HepG2 (cell line): Measurements from ENCODE around the gene FAF1. TPM values are rescaled to one million over a fixed set of nuclear protein-coding genes. Genes with fewer than 3 reads are reported as not detected.

Experiments
- ATAC-seq: fragments of 200-7000 bp; cut with Tn5 transposase; 3 replicates; pipeline ENCODE4 v1.9.1; 2020; ENCODE audit warnings: mild to moderate bottlenecking, moderate library complexity
- BruUV-seq: library from RNA; stranded (reverse); fragments of 400-500 nt; replicated peaks from 2 replicates; lab custom pipeline; 2021; lab: Mats Ljungman, UMichigan
- CTCF ChIA-PET: fragments of 300-600 bp; formaldehyde crosslinking; extraction: SDS; loops from one replicate; lab custom pipeline; 2021; ENCODE audit warnings: low total read pairs, inconsistent platforms, low intra/inter-chr PET ratio; lab: Yijun Ruan, JAX
- POLR2A ChIA-PET: fragments of 350-600 bp; sonication (Branson Sonifier 250); formaldehyde crosslinking; loops from one replicate; lab custom pipeline; 2020; ENCODE audit warnings: antibody characterized with exemption, inconsistent platforms; lab: Yijun Ruan, JAX
- DNase-seq: peaks from one replicate; pipeline ENCODE4 v3.0.0-alpha.2; 2015; ENCODE audit warnings: low spot score
- FAIRE-seq: peaks from 3 replicates; lab custom pipeline; 2011; peaks lifted over from hg19 to GRCh38; lab: Jason Lieb, UNC
- H2AFZ ChIP-seq: one replicate; pipeline ENCODE4 v1.6.1; 2011; ENCODE audit warnings: low read length, inconsistent platforms
- H3K27ac ChIP-seq: fragments of 300-600 bp; 3 replicates; pipeline ENCODE4 v1.8.0; 2011; ENCODE audit warnings: mixed run types, mild to moderate bottlenecking, mixed read lengths, low read length, inconsistent platforms; ENCODE audit not compliant: insufficient read depth; ENCODE audit errors: extremely low read length
- H3K27me3 ChIP-seq, 2 experiments: fragments of 200-600 bp in 1 of 2; 2 replicates in 1 of 2; 3 replicates in 1 of 2; pipeline versions ENCODE4 v1.6.0 to v1.8.0; 2011; ENCODE audit warnings: low read length in 2 of 2, mild to moderate bottlenecking in 2 of 2, moderate library complexity in 2 of 2, inconsistent platforms in 1 of 2; ENCODE audit not compliant: insufficient read depth in 2 of 2, control insufficient read depth in 1 of 2
- H3K36me3 ChIP-seq, 2 experiments: fragments of 200-600 bp in 1 of 2; replicated peaks in 1 of 2; 2 replicates in 1 of 2; 3 replicates in 1 of 2; pipeline versions ENCODE4 v1.5.1 to v1.8.0; 2011; ENCODE audit warnings: low read length in 2 of 2, inconsistent platforms in 1 of 2; ENCODE audit not compliant: insufficient read depth in 2 of 2, control insufficient read depth in 1 of 2
- H3K4me1 ChIP-seq: 2 replicates; pipeline ENCODE4 v1.5.1; 2012; ENCODE audit warnings: low read length, inconsistent platforms; ENCODE audit not compliant: insufficient read depth
- H3K4me2 ChIP-seq: 2 replicates; pipeline ENCODE4 v1.6.0; 2011; ENCODE audit warnings: low read depth, low read length, inconsistent platforms
- H3K4me3 ChIP-seq, 3 experiments: fragments of 200-600 bp in 1 of 3; sonication (generic), shearing (Covaris generic) in 1 of 3; replicated peaks in 1 of 3; 2 replicates each; pipeline ENCODE4 v1.5.1; 2011 to 2016; ENCODE audit warnings: low read length in 3 of 3, inconsistent platforms in 2 of 3, low read depth in 2 of 3, mild to moderate bottlenecking in 2 of 3, control low read depth in 1 of 3, mixed read lengths in 1 of 3; ENCODE audit not compliant: insufficient read depth in 1 of 3
- H3K79me2 ChIP-seq: one replicate; pipeline ENCODE4 v1.6.1; 2011; ENCODE audit warnings: low read length, inconsistent platforms; ENCODE audit not compliant: insufficient read depth
- H3K9ac ChIP-seq: 2 replicates; pipeline ENCODE4 v1.6.0; 2011; ENCODE audit warnings: mild to moderate bottlenecking, low read depth, low read length, inconsistent platforms; ENCODE audit not compliant: insufficient read depth
- H3K9me3 ChIP-seq: 2 replicates; pipeline ENCODE4 v1.5.1; 2012; ENCODE audit warnings: mild to moderate bottlenecking, low read length
- H4K20me1 ChIP-seq: 2 replicates; pipeline ENCODE4 v1.6.0; 2011; ENCODE audit warnings: inconsistent platforms, mild to moderate bottlenecking, low read length, moderate library complexity; ENCODE audit not compliant: insufficient read depth
- ETV5 ChIP-seq: IDR thresholded peaks from 2 replicates; pipeline ENCODE4 v1.6.1; 2018; ENCODE audit warnings: missing biosample characterization, missing genetic modification reagents, inconsistent platforms, borderline replicate concordance
- KDM5A ChIP-seq: fragments of 200-600 bp; sonication (generic); IDR thresholded peaks from 2 replicates; pipeline ENCODE4 v1.7.0; 2018; ENCODE audit warnings: antibody characterized with exemption, mild to moderate bottlenecking, low read length, borderline replicate concordance
- MXD4 ChIP-seq: IDR thresholded peaks from 2 replicates; pipeline ENCODE4 v1.6.1; 2016; ENCODE audit warnings: mild to moderate bottlenecking, missing biosample characterization, missing genetic modification reagents
- NFE2L1 ChIP-seq: sonication (generic); formaldehyde crosslinking; IDR thresholded peaks from 2 replicates; pipeline ENCODE4 v1.4.0; 2020; ENCODE audit warnings: missing genetic modification reagents, mild to moderate bottlenecking, borderline replicate concordance
- WGBS: methylation state at CpG from one replicate; pipeline ENCODE4 v1.1.6; 2017; ENCODE audit warnings: low lambda C conversion rate; 5-methylcytosine and 5-hydroxymethylcytosine counted together
- in situ Hi-C: cut with HindIII; loops from 2 replicates; pipeline ENCODE4 v1.10.0; 2017; ENCODE audit warnings: low pct_unique_long_range_greater_than_20kb; ENCODE audit not compliant: extremely low pct_ligation_motif_present
- intact Hi-C: fragments of 100-400 bp; cut with micrococcal nuclease; formaldehyde crosslinking; loops from one replicate; pipeline ENCODE4 v1.10.0; 2022; ENCODE audit not compliant: unreplicated experiment
- polyA plus RNA-seq, 8 experiments: library from polyadenylated mRNA; depleted of rRNA in 3 of 8; stranded (reverse) in 7 of 8; unstranded in 1 of 8; fragments of >200 nt; fragmentation: Illumina TruSeq in 4 of 8; extraction: Trizol in 4 of 8; gene quantifications; 2 replicates each; pipeline versions ENCODE4 v1.2.1 to v1.2.3, GENCODE V29; 2011 to 2016; ENCODE audit warnings: low read depth in 4 of 8, missing spikeins in 1 of 8, mixed read lengths in 1 of 8; ENCODE audit not compliant: insufficient read depth in 1 of 8
- total RNA-seq, 5 experiments: library from RNA; depleted of rRNA; stranded (reverse); fragments of >200 nt; fragmentation: Illumina TruSeq; extraction: Trizol; gene quantifications; 2 replicates each; pipeline ENCODE4 v1.2.3, GENCODE V29; 2016; ENCODE audit warnings: low read depth in 1 of 5

The FAF1 gene
- total and polyA plus RNA-seq, 2 of the 13 experiments (the other 11 are each of a cell fraction or from before 2014, with no cell fraction given) = 19.4 to 63.3 TPM

- TF ChIP-seq ETV5 (no peak), MXD4 (CRISPR knock-in tag) (no peak)
Observed at GRCh38 chr1:50970931-50971582, 11.0 kb upstream of the FAF1 start (continued).

GRCh38 chr1:50970509-50970887 is 10.4 kb upstream of the FAF1 start:
- Histone ChIP-seq H3K4me3 (peak overlapping the region; percentile 91 to 99 (median 98)), H3K9me3 (no peaks in the 10 kb centered on the region), H3K4me2 (peak overlapping the region; percentile 68), H3K36me3 (peaks cover 0 to 4% of the 10 kb centered on the region in 2 experiments; a peak in 2 of 5 replicates), H2AFZ (peak overlapping the region; percentile 32), H3K9ac (peak overlapping the region; percentile 93), H4K20me1 (no peaks in the 10 kb centered on the region), H3K27ac (peak overlapping the region; percentile 98), H3K27me3 (no peaks in the 10 kb centered on the region; a peak in 1 of 5 replicates), H3K4me1 (peaks cover 17% of the 10 kb centered on the region; the same call in 1 of the 2 replicates), H3K79me2 (peaks cover 33% of the 10 kb centered on the region)
- TSS peak; percentile 50 for BruUV-seq
- ChIA-PET POLR2A (interaction anchor here (2.8 to 3.5 kb wide), 2 partner anchors 7 to 10 kb away, joined by 23 to 37 read pairs; partner anchors contain the start of gene FAF1), CTCF (no interaction called here)
- intact Hi-C loops = no loop called here
- TF ChIP-seq KDM5A (0 out of 2 replicates have a peak, but pooled peaks have one; percentile 3), NFE2L1 (CRISPR knock-in tag) (no peak)
- in situ Hi-C loops = loop anchor here (10.0 kb wide), 1 partner anchor 64 kb away; no protein-coding TSS in a partner anchor
- DNase-seq (no peak), ATAC-seq (no peak), FAIRE-seq (no peak)
- WGBS = under 1% methylated on average over 6 of the region's 6 CpGs
